ENCODE measurements around the gene RAD51B.
"Not testable (repeated sequence)": the region's sequence is repeated elsewhere in the genome, so short reads cannot be mapped to it uniquely, and the experiment has no call there.

RAD51B gene

DNA sequence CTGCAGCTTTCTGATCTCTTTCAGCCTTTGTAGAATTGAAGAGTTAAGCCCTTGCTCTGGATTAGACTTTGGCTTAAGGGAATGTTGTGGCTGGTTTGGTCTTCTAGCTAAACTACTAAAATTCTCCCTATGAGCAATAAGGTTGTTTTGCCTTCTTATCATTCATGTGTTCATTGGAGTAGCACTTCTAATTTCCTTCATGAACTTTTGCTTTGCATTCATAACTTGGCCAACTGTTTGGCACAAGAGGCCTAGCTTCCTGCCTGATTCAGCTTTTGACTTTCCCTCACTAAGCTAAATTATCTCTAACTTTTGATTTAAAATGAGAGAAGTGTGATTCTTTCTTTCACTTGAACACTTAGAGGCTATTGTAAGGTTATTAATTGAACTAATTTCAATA lies 384.3 kb downstream of the RAD51B start:
- no peak for DNase-seq (ENCODE audit: low spot score)

DNA sequence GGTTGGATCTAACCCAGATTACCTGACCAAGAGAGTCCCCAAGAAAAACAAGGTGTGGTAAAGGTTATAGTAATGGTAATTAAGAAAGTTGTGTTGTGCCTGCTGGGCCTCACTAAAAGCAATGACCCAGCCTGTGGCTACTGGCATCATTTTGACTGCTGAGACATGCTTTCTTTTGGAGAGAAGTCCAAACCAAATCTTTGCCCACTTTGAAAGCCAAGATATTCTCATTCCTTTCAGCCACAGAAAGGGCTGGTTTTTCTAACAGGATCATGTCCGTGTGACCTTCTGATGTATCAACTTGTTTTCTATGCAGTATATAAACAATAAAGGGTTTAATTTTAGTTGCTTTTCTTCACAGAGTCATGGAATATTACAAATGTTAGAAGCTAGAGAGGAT lies 388.6 kb downstream of the RAD51B start:
- no peak for DNase-seq (ENCODE audit: low spot score)

DNA sequence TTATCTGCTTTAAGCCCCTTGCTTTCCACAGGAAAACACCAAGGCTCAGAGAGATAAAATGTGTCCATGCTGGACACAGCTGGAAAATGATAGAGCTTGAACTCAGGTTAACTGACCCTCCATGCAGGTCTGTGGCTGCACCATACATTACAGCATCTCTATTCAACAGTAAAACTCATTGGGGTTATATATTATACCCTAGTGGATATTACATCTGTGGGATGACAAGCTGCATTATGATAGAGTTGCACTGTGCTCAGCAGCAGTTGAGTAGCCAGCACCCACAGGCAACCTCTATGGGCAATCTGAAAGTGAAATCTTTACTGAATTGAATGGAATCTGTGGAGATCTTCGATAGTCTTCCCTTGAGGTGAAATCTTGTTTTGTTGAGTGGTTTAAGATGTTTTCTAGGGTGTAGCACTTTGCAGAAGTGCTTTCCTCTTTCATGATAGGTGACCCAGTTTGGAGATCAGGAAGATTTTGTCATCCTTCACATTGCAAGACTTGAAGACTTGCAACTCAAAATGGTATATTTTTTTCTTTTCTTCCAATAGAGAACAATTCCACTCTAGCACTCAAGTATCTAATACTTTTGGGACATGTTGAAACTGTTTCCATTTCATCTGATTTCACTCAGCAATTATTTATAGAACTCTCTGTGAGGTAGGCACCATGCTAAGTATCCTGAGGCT lies 389.2 kb downstream of the RAD51B start:
- DNase-seq (ENCODE audit: low spot score), result no peak

DNA sequence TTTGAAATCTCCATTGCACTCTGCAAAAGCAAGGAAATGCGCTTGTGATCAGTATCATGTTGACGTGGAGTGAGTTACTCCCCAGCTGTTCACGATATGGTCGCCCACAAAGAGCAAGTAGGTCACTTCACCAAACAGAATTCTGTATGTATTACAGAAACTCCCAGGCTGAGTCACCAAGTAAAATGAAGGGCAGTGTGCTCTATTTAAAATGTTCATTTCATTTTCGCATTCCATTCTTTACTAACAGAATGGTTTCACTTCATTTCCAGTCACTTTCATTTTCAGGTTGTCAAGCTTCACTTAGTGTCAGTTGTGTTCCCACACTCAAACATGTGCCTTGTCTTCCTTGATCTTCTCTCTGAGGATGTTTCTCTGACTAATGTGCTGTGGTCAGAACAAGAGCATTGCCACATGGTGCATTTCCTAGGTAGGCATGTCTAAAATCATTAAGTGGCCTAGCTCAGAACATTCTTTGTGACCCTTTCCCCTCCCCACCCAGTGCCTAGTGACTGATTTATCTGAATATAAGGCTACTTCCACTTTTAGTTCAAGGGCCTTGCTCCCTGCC lies 391.2 kb downstream of the RAD51B start:
- DNase-seq (ENCODE audit: low spot score), result peak; percentile 1

DNA sequence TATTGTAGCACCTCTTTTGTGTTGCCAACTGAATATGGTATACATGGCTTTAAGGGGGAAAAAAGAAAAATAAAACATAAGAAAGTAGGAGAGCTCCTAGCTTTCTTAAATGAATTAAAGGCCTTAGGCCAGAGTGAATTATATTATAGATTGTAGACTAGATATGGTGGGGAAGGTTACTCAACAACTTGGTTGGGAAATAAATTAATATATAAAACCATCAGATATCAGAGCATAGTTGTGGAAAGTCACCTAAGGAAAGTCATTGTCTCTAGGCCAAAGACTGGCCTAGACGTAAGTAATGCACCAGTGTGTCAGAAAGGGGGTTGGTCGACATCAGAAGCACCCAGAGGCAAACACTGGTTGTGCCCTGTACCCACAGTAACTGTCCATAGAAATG lies 391.8 kb downstream of the RAD51B start:
- no peak for DNase-seq (ENCODE audit: low spot score)

DNA sequence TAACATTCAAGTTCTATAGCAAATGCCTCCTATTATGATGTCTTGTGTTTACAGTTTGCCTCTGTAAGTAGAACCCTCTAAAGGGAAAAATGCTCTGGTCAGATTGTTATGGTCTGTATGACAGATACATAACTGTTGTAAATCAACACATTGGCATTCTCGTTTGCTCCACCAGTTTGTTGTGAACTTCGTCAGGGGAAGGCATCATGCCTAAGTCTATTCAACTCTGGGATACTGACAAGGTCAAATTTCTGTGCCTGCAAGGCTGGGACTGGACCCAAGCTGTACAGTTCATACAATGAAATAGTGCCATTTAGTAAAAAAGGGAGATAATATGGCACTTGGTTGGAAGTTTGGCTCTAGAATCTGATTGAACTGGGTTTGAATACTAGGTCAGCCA lies 392.3 kb downstream of the RAD51B start:
- no peak for DNase-seq (ENCODE audit: low spot score)

DNA sequence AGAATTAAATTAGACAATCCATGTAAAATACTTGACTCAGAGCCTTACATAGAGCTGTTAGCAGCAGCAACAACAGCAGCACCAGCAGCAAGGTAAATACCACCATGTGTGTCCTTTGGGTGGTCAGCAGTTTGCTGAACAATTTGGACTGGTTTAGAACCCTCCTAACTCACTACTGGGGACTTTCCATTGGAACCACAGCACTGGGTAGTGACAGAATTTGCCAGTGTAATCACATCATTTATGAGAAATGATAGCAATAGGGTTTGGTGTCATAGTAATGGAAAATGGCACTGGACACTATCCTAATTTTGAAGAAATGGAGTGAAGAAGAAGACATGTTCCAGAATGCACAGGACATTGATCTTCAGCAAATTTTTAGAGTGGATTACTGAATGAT lies 392.8 kb downstream of the RAD51B start:
- no peak for DNase-seq (ENCODE audit: low spot score)

DNA sequence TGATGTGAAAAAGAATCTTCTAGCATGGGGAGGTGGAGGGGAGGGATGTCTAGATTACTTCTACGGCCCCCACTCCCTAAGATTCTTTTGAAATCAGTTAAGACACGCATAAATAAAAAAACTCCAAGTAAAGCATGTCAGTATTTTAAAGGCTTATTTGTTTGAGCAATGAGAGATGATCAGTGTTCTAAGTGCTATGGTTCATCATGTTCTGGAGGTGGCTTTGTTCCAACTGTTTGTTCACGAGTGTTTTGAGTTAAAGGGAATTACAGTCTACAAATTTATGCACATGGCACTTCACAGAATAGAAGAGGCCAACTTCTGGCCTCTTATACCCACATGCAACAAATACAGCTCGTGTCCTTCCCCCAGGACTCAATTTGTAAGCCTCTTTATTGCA lies 394.9 kb downstream of the RAD51B start:
- no peak for DNase-seq (ENCODE audit: low spot score)

DNA sequence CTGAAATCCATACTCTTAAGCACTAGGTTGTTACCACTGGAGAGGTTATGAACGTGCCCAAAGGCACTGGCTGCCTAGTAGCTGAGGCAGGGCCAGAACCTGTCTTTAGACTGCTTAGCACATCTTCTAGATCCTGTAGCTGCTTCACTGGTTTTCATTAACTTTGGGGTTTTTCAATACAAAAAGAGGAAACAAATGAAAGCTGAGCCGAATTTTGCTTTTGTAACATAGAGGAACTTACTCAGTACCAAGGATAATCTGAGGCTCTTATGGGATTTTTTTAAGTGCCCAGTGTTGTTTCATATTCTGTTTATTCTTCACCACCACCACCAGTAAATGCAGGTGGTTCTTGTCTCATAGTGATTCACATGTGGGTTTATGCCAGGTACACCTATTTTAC lies 396.1 kb downstream of the RAD51B start:
- DNase-seq (ENCODE audit: low spot score), result no peak

DNA sequence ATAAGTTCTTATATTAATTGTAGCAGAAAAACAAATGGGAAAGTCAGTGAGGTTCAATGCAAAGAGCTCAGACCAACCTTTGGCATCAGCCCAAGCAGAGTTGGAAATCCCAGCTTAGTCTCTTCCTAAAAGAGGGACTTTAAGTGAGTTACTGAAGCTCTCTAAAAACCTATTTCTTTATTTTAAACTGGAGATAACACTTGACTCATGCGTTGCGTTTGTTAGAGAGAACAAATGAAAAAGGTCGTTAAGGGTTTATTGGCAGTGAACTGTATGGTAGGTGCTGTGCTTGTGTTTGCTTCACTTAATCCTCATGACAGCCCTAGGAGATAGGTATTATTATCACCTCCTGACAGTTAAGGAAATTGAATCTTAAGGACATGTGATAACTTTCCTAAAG lies 396.5 kb downstream of the RAD51B start:
- no peak for DNase-seq (ENCODE audit: low spot score)

DNA sequence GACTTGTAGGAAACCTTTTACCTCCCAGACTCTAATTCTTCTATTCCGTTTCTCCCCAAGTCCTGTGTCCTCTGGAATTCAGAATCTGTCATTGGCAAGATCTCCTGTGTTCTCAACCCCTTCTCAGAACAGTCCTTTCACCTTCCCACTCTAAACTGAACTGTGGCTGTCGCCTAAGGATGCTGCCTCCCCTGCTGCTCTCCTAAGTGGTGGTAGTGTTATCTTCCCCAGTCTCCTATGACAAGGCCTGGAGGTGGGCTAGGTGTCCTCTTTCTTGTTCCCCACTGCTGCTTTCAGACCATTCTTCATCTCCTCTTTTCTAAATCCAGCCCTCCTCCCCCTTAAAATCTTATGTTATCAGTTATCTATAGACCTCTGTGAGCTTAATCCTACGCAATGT lies 397.4 kb downstream of the RAD51B start:
- DNase-seq (ENCODE audit: low spot score), result no peak

DNA sequence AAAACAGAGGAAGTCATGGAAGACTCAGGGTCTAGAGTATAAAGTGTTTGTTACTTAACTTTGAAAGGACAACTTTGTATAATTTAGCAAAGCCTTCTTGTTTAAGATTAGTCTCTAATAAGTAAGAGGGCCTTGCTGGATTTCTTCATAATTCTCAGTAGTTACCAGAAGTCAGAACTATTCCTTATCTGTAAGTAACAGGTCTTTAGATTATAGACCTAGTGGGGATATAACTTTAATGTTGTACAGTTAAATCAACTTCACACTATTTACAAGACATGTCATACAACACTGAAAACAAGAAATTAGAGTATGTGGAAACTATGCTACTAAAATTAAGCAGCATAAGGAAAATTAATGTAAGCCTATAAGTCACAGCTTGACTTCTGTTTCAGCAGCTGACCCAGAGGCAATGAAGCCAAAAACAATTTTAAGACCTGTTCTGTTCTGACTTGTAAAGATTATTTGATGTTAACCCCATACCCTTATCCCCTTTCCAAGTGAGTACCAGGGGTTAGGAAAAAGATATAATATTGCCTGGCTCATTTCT lies 398.3 kb downstream of the RAD51B start:
- no peak for DNase-seq (ENCODE audit: low spot score)

DNA sequence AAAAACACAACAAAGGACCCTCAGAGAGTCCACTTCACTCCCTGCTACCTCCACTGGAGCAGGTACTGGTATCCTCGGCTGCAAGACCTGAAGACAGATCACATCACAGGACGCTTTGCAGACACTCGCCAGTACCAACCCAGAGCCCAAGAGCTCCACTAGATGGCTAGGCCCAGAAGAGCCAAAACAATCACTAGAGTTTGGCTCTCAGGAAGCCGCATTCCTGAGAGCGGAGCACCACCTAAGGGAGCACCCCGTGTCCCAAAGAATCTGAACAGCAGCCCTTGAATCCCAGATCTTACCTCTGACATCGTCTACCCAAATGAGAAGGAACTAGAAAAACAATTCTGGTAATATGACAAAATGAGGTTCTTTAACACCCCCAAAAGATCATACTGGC lies 399.8 kb downstream of the RAD51B start:
- no peak for DNase-seq (ENCODE audit: low spot score)

DNA sequence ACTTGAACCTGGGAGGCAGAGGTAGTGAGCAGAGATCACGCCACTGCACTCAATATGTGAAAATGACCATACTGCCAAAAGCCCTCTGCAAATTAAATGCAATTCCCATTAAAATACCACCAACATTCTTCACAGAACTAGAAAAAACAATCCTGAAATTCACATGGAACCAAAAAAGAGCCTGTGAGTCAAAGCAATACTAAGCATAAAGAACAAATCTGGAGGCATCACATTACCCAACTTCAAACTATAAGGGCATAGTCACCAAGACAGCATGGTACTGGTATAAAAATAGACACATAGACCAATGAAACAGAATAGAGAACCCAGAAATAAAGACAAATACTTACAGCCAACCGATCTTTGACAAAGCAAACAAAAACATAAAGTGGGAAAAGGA lies 401.5 kb downstream of the RAD51B start:
- not testable (repeated sequence) for DNase-seq (ENCODE audit: low spot score)

DNA sequence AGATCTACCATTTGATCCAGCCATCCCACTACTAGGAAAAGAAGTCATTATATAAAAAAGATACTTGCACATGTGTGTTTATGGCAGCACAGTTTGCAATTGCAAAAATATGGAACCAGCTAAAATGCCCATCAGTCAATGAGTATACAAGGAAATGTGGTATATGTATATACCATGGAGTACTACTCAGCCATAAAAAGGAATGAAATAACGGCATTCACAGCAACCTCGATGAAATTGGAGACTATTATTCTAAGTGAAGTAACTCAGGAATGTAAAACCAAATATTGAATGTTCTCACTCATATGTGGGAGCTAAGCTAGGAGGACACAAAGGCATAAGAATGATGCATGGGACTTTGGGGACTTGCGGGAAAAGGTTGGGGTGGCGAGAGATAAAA lies 402.6 kb downstream of the RAD51B start:
- DNase-seq (ENCODE audit: low spot score), result no peak

DNA sequence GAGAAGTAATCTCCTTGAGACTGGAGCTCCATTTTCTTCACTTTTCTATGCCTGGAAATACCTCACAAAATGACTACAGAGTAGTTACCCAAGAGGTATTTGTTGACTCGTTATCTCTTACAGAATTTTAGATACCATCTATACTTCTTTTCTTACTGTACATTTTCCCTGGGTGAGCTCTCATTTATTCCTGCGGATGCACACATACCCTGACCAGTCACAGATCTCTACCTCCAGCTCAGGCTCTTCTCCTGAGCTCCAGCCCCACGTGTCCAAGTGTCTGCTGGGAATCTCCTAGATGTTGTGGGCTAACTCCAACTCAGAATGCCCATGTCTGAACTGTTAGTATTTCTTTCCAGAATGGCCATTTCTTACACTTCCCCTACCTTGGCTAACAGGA lies 403.1 kb downstream of the RAD51B start:
- DNase-seq (ENCODE audit: low spot score), result no peak

DNA sequence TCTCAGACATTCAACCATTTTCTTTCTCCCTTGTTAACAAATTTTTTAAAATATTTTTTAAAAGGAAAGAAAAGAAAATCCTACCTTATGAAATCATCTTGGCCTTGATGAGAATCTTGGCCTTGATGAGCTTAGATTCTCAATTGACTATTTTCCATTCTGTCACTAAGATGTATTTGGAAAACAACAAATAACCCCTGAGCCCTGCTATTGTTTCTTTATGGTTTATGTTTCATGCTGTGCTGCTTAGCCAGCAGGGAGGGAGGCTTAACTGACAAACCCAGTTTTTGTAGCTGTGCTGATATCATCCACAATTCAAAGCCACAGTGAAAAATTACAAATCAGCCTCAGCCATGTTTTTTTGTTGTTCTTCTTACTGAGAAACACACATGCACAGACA lies 404.1 kb downstream of the RAD51B start:
- no peak for DNase-seq (ENCODE audit: low spot score)

DNA sequence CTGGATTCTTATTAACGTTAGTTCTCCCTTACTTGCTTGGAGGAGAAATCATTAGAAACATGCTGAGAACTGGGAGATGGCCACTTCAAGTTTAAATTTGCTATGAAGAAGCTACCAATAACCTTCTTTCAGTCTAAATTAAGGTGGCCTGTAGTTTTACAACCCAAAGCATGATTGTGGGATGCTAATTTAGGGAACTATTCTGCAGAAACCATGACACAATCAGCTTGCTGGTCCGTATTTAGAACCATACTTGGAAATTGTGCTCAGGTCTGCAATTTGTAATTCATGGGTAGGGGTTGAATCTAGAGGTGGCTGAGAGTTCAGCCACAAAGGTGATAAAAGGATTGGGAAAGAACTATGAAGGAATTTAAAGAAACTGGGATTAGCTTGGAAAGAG lies 405.7 kb downstream of the RAD51B start:
- DNase-seq (ENCODE audit: low spot score), result no peak

DNA sequence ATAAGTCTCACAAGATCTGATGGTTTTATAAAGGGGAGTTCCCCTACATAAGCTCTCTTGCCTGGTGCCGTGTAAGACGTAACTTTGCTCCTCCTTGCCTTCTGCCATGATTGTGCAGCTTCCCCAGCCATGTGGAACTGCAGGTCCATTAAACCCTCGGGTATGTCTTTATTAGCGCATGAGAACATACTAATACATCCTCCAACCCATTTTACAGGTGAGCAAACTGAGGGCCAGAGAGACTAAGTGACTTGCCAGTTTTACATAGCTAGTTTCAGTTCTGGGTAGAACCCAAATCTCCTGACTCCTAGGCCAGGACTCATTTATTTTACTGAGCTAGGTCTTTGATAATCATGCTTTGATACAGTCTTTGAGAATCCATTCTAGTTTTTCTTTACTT lies 406.9 kb downstream of the RAD51B start:
- no peak for DNase-seq (ENCODE audit: low spot score)

DNA sequence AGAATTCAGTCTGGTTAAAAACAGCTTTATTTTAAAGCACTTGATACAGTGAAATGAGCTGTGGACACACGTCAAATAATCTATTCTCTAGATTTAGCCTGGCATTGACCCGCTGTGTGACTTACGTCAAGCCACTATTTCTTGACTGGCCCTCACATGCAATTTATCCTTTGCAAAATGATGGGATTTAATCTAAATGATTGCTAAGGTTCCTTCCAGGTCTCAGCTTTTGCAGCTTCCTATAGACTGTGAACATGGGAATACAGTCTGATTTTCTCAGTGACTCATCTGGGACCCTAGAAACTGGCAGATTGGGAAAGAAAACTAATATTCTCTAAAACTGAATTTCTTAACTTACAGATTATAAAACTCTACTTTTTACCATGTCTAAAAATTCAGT lies 409.1 kb downstream of the RAD51B start:
- no peak for DNase-seq (ENCODE audit: low spot score)

DNA sequence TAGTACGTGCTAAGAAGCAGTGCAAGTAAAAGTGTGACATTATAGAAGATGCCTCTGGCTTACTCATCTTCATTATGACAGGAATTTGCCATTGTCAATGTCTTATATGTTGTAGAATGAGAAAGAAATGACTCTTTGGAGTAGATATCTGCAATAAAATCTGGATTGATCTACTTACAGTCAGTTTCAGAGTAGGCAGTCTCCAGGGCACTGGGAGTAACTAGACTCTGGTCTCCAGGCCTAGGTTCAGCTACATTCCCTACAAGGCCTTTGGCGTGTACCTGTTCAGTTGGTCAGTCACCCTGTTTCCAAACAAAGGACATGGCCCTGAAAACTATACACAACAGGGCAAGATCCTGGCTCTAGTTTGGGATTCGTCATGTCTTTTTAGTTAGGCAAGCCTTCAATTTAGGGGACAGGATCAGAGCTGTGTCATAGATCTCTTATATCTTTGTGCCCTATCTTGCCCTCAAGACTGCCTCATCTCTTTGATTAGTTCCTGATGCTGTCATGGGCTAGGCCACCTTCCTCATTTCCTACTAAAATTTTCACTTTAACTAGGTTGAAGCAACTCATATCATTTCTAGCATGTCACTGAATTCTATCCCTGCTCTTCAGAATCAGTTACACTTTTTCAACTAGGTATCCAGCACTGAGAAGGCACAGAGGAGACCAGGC lies 410.0 kb downstream of the RAD51B start:
- no peak for DNase-seq (ENCODE audit: low spot score)

DNA sequence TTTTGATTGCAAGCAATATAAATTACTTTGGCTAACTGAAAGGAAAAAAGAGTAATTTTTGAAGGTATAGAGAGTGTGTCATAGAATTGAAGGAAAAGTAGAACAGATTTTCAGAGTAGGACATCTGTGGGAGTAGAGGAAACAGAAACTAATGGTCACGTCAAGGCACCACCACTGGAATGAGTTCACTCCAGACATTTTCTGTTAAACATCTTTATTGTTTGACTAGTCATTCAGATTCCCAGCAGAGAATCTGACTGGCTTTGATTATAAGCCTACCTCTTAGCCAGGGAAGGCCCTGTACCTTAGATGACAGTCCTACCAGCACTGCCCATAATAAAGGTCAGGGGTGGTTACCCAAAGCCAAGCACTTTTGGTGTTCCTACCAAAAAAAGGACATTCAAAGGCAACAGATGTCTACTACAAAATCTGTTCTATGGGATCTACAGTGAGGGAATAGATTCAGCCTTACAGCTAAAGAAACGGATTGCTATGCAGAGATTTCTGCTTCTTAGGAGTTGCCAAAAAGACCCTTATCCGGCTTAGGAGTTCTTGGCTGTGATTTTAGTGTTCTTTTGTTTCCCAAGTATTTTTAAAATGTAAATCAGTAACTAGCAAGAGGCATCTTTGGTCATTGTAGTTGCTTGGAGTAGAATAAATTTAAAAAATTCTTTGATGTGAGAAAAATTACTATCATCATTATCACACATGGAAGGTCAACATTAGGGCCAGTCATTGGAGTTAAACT lies 410.8 kb downstream of the RAD51B start:
- DNase-seq (ENCODE audit: low spot score), result no peak

Measured in SK-N-DZ (cell line).